Hepatocyte (in vitro differentiated cells): ENCODE results near the gene HSPA12A.

Experiments
- CTCF ChIP-seq: fragments of 200-600 bp; sonication (generic); IDR thresholded peaks from 2 replicates; pipeline ENCODE4 v1.5.1; 2016; ENCODE audit warnings: antibody characterized with exemption, mild to moderate bottlenecking; ENCODE audit not compliant: poor library complexity
- EZH2 ChIP-seq: fragments of 200-600 bp; sonication (generic); IDR thresholded peaks from 2 replicates; pipeline ENCODE4 v1.6.1; 2016; ENCODE audit warnings: antibody characterized with exemption, mild to moderate bottlenecking, borderline replicate concordance
- EZH2phosphoT487 ChIP-seq: fragments of 200-600 bp; sonication (generic); IDR thresholded peaks from one replicate; pipeline ENCODE4 v1.6.1; 2018; ENCODE audit warnings: antibody characterized with exemption, mild to moderate bottlenecking, low read depth, moderate library complexity; ENCODE audit not compliant: unreplicated experiment, severe bottlenecking

- TF ChIP-seq CTCF (no peak), EZH2 (no peak), EZH2phosphoT487 (no peak)
Observed at GRCh38 chr10:116715341-116715740, 27.0 kb downstream of the HSPA12A start.
